HG03342 (cell line): ENCODE results near the gene NR1I3.
"Not testable (repeated sequence)": the region's sequence is repeated elsewhere in the genome, so short reads cannot be mapped to it uniquely, and the experiment has no call there.

Experiments used
- ATAC-seq: cut with Tn5 transposase; IDR thresholded peaks from one replicate; pipeline ENCODE4 v1.9.1; 2021; ENCODE audit warnings: mild to moderate bottlenecking, moderate library complexity; ENCODE audit not compliant: unreplicated experiment

NR1I3 gene

DNA sequence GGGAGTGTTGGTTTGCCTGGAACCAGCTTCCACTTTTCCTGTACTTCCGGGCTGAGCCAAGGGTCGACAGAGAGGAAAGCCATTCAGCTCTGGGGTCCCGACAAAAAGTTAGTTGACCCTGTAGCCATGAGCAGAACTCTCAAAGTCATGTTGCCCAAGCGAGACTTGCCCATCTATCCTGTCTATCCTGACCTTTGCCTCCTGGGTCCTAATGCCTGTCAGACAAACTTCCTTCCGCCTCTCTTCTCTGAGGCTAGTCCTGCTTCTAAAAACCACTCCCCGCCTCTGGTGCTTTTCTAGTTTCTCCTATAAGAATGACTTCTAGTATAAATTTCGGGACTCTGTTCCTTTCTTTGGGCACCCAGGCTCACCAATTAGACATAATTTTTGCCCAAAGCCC is 12.8 kb upstream of the NR1I3 start:
- ATAC-seq, result no peak

GRCh38 chr1:161250100-161250499 is 12.1 kb upstream of the NR1I3 start:
- not testable (repeated sequence) for ATAC-seq

- no peak for ATAC-seq
These were observed 6.9 kb upstream of the NR1I3 start for GRCh38 chr1:161244888-161245287.

DNA sequence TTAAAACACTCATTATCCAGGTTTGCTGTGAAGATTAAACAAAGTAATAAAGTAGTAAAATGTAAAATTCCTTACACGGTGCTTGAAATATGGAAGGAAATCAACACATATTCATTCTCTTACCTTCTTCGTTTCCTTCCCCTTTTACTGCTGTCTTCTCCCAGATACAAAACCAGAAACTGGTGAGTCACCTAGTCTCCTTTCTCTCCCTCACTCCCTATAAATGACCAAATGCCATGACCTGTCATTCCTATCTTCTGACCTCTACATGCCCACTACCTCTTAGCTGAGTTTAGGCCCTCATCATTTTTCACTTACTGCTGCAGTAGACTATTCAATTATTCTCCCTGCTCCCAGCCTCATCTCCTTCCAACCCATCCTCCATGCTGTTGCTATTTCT is 4.3 kb upstream of the NR1I3 start:
- ATAC-seq, result no peak

DNA sequence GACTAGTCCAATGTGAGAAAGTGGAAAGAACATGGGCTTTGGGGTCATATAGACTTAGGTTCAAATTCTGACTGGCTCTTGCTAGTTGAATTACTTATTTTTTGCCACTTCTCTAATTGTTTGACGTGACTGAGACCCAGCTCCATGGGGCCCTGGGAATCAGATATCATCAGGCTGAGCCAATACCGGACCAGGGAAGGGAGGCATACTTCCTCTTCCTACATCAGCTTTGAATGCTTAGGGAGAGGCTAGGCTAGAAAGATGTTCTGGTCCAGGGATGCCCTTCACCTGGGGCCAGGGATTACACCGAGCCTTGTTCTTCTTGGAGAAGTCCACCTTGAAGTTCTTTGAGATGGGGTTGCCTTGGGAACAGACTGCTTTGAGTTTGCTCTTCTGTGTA is 3.7 kb upstream of the NR1I3 start:
- no peak for ATAC-seq

DNA sequence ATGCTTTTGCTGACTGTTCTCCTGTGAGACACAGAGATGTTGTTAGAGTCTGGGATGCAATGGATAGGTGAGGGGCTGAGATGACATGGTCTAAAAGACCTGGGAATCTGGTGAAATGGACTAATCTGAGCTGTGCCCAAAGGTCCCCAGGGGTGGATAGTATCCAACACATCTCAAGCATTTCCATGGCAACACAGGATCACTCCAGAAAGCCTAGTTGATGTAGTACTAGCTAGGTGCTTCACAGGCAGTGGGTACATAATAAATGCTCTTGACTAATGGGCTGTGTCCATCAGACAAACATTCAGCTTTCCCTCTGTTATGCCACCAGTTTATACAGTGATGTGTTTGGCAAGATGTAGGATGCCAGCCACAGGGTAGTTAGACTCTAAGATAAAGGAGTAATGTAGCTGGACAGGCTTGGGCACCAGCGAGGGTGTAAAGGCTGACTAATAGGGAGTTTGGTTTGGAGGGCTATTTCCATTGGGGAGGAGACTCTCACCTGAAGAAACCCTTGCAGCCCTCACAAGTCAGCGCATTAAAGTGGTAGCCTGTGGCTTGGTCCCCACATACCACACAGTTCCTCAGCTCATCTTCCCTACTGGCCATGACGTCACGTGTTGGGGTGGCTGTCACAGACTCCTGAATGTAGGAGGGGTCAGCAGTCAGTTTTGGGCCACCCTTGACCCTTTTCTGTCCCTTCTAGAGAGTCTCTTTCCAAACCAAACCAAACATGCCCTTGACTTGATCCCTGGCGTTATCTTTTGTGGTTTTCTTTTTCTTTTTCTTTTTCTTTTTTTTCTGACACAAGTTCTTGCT is 1.8 kb downstream of the NR1I3 start:
- ATAC-seq, result no peak

DNA sequence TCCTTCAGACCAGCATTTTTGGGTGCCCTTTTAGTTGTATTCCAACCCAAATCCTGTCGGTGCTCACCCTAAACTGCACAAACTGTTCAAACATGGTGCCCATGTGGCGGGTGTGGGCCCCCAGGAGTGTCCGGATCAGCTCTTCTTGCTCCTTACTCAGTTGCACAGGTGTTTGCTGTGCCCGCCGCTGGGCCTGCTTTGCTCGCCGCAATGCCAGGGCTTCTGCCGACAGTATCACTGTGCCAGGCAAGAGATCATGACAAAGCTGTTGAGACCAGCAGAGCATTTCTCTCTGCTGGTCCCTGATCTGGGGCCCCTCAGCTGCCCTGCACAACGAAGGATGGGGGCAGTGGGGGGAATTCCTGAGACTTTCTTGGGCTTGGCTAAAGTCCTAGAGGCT is 4.9 kb downstream of the NR1I3 start:
- no peak for ATAC-seq

DNA sequence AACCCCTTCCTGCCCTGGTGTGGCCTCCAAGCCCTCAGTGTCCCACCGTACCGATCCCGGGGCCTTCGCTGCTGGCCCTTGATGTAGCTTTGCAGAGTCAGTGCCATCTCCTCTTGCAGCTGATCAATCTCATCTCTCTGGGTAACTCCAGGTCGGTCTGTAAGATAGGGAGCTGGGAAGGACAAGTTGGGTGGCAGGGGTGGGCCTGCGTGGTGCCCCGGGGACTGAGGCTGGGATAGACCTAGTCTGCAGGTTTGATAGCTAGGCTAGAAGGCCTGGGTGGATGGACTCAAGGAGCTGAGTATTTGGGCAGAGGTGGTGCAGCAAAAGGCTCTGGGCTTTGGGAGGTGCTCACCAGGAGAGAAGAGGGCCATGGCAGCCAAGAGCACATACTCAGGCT is 7.2 kb downstream of the NR1I3 start:
- no peak for ATAC-seq

GRCh38 chr1:161229896-161230295 is 8.1 kb downstream of the NR1I3 start:
- ATAC-seq, result no peak

DNA sequence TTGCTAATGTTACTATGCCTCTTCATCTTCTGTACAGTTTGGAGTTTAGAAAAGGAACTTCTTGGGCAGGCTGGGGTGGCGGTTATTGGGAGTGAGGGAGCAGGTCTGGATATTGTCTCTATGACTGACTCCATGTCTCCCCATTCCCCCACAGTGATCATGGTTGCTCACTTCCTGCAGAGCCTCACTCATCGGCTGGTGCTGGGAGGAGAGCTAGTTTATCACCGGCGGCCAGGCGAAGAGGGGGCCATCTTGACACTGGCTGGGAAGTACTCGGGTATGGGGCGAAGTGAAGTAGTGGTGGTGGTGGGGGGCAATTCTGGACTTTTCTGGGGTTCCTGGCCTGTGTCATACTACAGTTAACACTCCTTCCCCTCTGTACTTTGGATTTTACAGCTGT is 10.0 kb downstream of the NR1I3 start:
- ATAC-seq, result no peak

DNA sequence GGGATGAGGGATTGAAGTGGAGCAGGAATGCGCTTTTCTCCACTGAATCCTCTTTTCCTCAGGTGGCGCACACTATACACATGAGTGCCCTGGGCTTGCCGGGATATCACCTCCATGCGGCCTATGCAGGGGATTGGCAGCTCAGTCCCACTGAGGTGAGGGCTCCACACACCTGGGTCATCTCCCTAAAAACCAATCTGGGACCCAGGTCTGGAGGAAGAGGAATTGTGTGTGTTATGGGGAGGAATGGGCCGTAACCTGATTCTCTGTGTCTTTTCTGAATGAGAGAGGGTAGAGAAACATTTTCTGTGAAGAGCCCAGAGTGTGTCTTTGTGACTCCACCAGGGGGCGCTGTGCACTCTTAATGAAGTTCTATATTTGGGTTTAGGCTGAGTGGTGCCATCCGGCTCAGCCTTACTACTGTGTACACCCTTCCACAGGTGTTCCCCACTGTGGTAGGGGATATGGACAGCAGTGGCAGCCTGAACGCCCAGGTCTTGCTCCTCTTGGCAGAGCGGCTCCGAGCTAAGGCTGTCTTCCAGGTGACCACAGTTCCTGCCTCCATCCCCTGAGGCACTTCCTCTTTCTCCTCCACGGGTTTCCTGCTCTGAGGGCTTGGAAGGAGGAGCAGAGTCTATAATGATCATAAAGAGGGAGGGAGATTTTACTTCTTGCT is 10.7 kb downstream of the NR1I3 start:
- peak; percentile 37 for ATAC-seq

DNA sequence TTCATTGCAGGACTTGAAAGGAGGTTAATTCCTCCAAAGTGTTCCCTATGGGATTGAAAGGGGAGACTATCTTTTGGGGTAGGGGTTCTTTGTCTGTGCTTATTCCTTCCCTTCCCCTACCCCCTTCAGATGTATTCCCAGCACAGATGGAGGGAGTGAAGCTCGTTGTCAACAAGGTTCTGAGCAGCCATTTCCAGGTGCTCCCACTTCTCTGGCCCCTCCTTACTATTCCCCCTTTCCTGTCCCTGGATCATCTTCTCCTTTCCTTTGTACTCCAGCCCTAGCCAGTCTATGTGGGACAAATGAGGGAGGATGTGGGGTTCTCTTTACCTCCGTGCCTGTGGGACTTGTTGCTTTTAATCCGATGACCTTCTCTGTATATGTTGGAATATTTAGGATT is 11.2 kb downstream of the NR1I3 start:
- no peak for ATAC-seq

- ATAC-seq, result no peak
These were observed 11.7 kb downstream of the NR1I3 start for GRCh38 chr1:161226320-161226711.

DNA sequence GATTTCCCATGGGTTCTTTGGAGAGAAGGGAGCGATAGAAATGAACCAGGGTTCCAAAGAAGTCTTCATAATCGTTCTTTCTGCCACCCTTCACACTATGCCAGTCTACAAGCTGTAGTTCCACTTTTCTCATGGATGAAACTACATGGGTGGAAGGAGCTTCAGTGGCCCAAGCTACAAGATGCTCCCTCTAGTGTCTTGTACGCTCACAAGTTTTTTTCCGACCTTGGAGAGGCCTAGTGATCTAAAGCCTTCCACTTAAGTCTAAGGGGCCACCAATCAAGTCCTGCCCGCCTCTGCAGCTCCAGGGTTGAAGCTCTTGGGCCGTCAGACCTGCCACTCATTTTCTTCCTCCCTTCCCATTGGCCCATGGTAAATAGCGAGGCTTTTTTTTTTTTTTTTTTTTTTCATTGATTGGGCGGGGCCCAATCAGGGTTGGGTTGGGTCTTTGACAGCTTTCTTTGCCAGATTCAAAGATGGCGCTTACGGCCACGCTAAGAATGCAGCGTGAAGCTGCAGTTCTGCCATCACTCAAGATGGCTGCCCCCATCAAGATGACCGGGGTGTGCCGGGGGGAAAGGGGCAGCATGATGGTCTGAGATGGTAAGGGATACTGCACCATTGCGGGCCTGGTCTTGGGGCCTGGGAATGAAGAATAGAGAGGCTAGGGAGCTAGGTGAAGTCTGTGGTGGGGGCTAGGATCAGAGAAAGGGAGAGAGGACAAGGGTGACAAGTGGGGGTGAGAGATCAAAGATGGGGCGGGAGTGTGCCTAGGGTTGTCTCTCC is 12.3 kb downstream of the NR1I3 start, which contains the start of gene TOMM40L:
Gene TOMM40L, plus strand, starts transcription at position 527 of the 786 bp plus-strand sequence. CDS start 430 bp downstream, outside the sequence.
- ATAC-seq, result peak; percentile 96

DNA sequence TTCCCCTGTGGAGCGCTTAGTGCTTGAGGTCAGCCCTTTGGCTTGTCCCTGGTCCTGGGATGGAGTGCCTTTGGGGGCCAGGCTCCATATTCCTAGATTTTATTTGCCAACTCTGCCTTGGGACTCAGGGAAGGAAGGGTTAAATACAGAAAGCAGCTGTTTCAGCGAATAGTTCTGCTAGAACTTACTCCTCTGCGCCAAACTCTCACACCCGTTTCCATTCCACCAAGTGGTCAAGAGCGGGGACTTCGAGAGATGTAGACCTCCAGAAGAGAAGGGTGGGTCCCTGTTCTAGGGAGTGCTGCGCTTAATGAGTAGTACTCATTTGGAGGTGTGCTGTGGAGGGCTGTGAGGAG is 12.8 kb downstream of the NR1I3 start:
- ATAC-seq, result peak; percentile 1

GRCh38 chr1:161224695-161225087 is 13.3 kb downstream of the NR1I3 start:
- ATAC-seq, result not testable (repeated sequence)

GRCh38 chr1:161223805-161224694 is 14.0 kb downstream of the NR1I3 start:
- ATAC-seq, result no peak

DNA sequence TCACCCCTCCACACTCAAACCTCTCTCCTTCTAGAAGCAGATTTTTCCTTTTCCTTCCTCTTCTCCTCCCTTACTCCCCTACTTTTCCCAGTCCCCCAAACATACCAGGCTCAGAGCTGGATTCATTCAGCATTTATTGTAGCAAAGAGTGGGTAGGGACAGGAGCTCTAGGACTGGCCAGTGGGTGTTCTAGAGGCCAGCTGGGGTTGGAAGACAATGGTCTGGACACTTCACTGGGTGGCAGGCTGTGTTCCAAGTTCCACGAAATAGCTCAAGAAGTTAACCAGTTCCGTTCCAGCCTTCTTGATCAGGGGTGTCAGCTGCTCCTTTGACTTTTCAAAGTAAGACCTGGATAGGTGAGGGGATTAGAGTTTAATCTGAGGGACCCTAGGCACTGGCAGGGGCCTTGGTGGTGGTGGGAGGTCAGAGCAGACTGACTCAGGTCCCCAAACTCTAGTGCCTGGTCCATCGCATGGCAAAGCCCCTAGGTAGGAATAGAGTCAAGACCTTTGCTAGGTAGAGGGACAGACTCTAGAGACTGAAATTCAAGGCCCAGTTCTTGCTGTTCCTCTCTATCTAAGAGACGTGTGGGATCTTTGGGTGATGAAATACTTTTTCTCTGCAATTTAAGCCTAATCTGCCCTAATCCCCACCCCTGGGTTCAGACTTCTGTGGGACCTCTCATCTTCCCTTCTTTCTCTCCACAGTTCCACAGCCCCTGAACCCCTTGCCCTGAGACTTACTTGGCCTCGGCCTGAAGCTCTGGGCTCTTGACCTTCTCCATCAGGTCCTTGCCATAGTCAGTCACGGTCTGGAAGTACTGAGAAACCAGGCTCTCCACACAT is 15.6 kb downstream of the NR1I3 start:
- ATAC-seq, result no peak

DNA sequence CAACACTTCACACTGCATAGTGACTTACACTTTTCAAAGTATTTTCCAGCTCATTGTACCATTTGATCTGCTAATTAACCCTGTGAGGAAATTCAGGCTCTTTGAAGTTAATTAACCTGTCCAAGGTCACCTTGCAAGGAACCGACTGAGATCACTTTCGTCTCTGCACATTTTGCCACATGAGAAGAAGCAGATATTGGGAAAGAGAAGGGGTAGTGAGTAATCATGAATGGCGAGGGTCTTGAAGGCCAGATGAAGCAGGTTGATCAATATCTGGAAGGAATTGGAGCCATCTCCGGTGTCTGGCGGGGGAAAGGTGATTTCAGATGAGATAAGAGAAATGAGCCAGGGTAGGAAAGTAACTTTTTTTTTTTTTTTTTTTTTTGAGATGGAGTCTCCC is 18.0 kb downstream of the NR1I3 start:
- ATAC-seq, result no peak
